Measurements from ENCODE around the gene DDA1.
"Not testable (repeated sequence)": the region's sequence is repeated elsewhere in the genome, so short reads cannot be mapped to it uniquely, and the experiment has no call there.

GRCh38 chr19:17363852-17364605 is 54.7 kb downstream of the DDA1 start:
- not testable (repeated sequence) for TF ChIP-seq POLR2A, CTCF (IDR thresholded peaks at IDR 0.05)
